Esophagus muscularis mucosa (tissue), 4 donors: ENCODE results near the gene WWOX. TPM values are rescaled to one million over a fixed set of nuclear protein-coding genes. Genes with fewer than 3 reads are reported as not detected.

ENCODE experiments used
- DNase-seq: peaks from one replicate; pipeline ENCODE4 v3.0.0-alpha.2; 2017; ENCODE audit errors: extremely low spot score
- H3K27ac ChIP-seq, 4 donors: fragments of 200-600 bp; sonication (generic); replicated peaks in 1 of 4; 1 replicate in 3 of 4; 2 replicates in 1 of 4; pipeline ENCODE4 v1.5.1; 2016 to 2019; ENCODE audit warnings: mild to moderate bottlenecking in 1 of 4
- H3K27me3 ChIP-seq, 4 donors: fragments of 200-600 bp; sonication (generic); one replicate each; pipeline versions ENCODE4 v1.5.1 to v1.6.0; 2016 to 2019
- H3K36me3 ChIP-seq, 4 donors: fragments of 200-600 bp; sonication (generic); one replicate each; pipeline ENCODE4 v1.5.1; 2016 to 2019
- H3K4me1 ChIP-seq, 4 donors: fragments of 200-600 bp; sonication (generic); one replicate each; pipeline ENCODE4 v1.5.1; 2016 to 2019
- H3K4me3 ChIP-seq, 4 donors: fragments of 200-600 bp; sonication (generic); 1 replicate in 2 of 4; 2 replicates in 2 of 4; pipeline ENCODE4 v1.5.1; 2016 to 2019; ENCODE audit warnings: mild to moderate bottlenecking in 4 of 4, moderate library complexity in 1 of 4
- H3K9me3 ChIP-seq, 4 donors: fragments of 200-600 bp; sonication (generic); 1 replicate in 3 of 4; 2 replicates in 1 of 4; pipeline ENCODE4 v1.5.1; 2016 to 2019
- EP300 ChIP-seq: sonication (generic); formaldehyde crosslinking; IDR thresholded peaks from one replicate; pipeline ENCODE4 v1.6.1; 2017; ENCODE audit warnings: antibody characterized with exemption
- POLR2A ChIP-seq: fragments of 450-650 bp; IDR thresholded peaks from one replicate; pipeline ENCODE4 v1.6.1; 2017; ENCODE audit warnings: antibody characterized with exemption, moderate library complexity, mild to moderate bottlenecking, low read depth
- POLR2AphosphoS5 ChIP-seq, 2 donors: sonication (generic); formaldehyde crosslinking; IDR thresholded peaks; one replicate each; pipeline ENCODE4 v1.6.1; 2017; ENCODE audit warnings: antibody characterized with exemption in 2 of 2
- WGBS: methylation state at CpG from one replicate; pipeline ENCODE4 v1.1.5; 2018; 5-methylcytosine and 5-hydroxymethylcytosine counted together
- intact Hi-C: fragments of 100-400 bp; cut with DNase I; formaldehyde crosslinking; loops from one replicate; pipeline ENCODE4 v1.15.1; 2023
- total RNA-seq, 4 donors: library from RNA; depleted of rRNA; stranded (reverse); fragments of >200 nt; gene quantifications; one replicate each; pipeline versions ENCODE4 v1.1.0 to v1.2.1, GENCODE V29; 2016
- TF ChIP-seq, protein P1 (sequence below), 3 experiments: fragments of 200-600 bp in 2 of 3; fragments of 450-650 bp in 1 of 3; sonication (generic) in 2 of 3; IDR thresholded peaks; one replicate each; pipeline ENCODE4 v1.5.1; 2017 to 2019; ENCODE audit warnings: antibody characterized with exemption in 3 of 3, mild to moderate bottlenecking in 2 of 3, moderate library complexity in 1 of 3

The WWOX gene
- total RNA-seq, 4 donors from 2014 or later: 14.4 to 27.8 (median 15.4) TPM

DNA sequence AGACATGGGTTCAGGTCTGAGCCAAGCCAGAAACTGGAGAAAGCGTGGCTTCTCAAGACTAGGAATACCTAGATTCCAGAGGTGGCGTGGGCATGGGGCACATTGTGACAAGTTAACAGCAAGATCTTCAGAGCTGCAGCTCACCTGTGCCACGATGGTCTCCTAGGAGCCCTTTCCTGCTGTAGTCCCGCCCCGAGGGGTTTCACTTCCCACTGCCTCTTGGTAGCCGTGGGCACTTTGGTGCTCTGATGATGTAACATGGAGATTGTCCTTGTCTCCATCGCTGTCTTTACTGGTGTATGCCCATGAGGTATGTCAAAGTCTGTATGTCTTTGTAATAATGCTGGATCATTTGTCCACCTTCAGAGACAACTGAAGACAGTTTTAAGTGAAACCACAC, 89.7 kb downstream of the WWOX start:
- Histone ChIP-seq H3K36me3 (no peaks in the 10 kb centered on the region), H3K27ac (no peak overlapping the region), H3K9me3 (no peaks in the 10 kb centered on the region), H3K4me1 (peaks cover 0 to 8% (median 6%) of the 10 kb centered on the region in 4 donors), H3K4me3 (no peak overlapping the region), H3K27me3 (no peaks in the 10 kb centered on the region)
- no peak for TF ChIP-seq EP300
- TF ChIP-seq, protein P1, sequence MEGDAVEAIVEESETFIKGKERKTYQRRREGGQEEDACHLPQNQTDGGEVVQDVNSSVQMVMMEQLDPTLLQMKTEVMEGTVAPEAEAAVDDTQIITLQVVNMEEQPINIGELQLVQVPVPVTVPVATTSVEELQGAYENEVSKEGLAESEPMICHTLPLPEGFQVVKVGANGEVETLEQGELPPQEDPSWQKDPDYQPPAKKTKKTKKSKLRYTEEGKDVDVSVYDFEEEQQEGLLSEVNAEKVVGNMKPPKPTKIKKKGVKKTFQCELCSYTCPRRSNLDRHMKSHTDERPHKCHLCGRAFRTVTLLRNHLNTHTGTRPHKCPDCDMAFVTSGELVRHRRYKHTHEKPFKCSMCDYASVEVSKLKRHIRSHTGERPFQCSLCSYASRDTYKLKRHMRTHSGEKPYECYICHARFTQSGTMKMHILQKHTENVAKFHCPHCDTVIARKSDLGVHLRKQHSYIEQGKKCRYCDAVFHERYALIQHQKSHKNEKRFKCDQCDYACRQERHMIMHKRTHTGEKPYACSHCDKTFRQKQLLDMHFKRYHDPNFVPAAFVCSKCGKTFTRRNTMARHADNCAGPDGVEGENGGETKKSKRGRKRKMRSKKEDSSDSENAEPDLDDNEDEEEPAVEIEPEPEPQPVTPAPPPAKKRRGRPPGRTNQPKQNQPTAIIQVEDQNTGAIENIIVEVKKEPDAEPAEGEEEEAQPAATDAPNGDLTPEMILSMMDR (IDR thresholded peaks at IDR 0.05): no peak
- no peak for TF ChIP-seq POLR2A
- no peak for TF ChIP-seq POLR2AphosphoS5 (IDR thresholded peaks at IDR 0.05)
- intact Hi-C loops: no loop called here
- peak; percentile 66 for DNase-seq
- WGBS: 95% methylated on average over 7 of the region's 7 CpGs

DNA sequence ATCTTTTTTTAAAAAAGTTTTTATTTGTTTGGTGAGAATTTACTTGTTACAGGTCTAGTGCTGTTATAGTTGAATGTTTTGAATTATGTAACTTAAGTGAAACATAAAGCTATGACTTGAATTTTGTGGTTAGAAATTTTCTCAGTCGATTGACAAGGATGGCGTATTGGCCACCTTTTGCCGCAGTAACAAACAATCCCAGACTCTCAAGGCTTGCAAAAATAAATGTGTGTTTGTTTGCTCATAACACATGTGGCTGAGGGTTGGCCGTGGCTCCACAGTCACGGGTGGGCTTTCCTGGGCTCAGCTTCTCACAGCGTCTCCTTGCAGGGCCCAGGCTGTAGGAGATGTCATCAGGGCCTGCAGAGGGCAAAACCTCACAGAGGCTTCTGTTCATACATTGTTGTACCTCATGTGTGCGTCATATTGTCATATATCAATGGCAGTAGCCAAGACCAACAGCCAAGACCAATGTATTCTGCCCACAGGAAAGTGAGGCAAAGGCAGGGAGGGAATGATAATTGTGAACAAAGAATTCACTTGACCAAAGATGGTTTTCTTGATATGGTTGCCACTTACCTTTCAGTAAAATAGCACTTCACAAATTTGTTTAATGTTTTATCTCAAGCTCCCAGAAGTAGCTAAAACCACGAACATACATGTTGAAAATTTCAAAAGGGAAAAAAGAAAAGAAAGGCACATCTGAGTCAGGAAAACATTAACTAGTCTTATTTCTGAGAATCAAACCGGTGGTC, 93.5 kb downstream of the WWOX start:
- no peaks in the 10 kb centered on the region for H3K36me3 ChIP-seq
- H3K27me3 ChIP-seq: no peaks in the 10 kb centered on the region
- peak; percentile 45 for DNase-seq
- TF ChIP-seq POLR2AphosphoS5 (IDR thresholded peaks at IDR 0.05) (no peak), POLR2A (no peak), EP300 (no peak)
- TF ChIP-seq, protein P1 (IDR thresholded peaks at IDR 0.05): no peak
- H3K9me3 ChIP-seq: no peaks in the 10 kb centered on the region
- no peak overlapping the region for H3K27ac ChIP-seq
- intact Hi-C loops: no loop called here
- 75% methylated on average over 6 of the region's 9 CpGs for WGBS
- no peaks in the 10 kb centered on the region for H3K4me1 ChIP-seq
- H3K4me3 ChIP-seq: no peak overlapping the region

DNA sequence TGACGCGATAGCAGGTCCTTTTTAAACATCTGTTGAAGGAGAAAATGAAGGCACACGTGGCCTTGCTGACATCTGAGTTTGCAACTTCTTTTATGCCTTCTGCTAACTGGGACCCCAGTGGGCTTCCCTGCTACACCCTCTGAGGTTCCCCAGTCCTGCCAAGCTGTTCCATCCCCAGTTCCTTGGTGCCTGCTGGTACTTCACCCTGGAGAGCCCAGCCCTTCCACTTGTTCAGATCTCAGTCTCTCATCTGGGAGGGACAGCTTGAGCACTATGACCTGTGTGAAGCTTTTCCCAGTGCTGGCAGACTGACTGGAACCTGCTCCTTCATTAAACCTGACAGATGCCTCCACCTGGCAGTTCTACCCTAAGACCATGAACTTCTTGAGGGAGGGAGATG, 95.5 kb downstream of the WWOX start:
- 96% methylated on average over 3 of the region's 3 CpGs for WGBS
- intact Hi-C loops: no loop called here
- DNase-seq: peak; percentile 68
- H3K27ac ChIP-seq: no peak overlapping the region
- H3K4me1 ChIP-seq: peaks cover 0 to under 1% (median 0%) of the 10 kb centered on the region in 4 donors
- no peaks in the 10 kb centered on the region for H3K36me3 ChIP-seq
- no peak overlapping the region for H3K4me3 ChIP-seq
- no peaks in the 10 kb centered on the region for H3K9me3 ChIP-seq
- no peaks in the 10 kb centered on the region for H3K27me3 ChIP-seq
- TF ChIP-seq, protein P1 (IDR thresholded peaks at IDR 0.05): no peak
- TF ChIP-seq POLR2A: no peak

DNA sequence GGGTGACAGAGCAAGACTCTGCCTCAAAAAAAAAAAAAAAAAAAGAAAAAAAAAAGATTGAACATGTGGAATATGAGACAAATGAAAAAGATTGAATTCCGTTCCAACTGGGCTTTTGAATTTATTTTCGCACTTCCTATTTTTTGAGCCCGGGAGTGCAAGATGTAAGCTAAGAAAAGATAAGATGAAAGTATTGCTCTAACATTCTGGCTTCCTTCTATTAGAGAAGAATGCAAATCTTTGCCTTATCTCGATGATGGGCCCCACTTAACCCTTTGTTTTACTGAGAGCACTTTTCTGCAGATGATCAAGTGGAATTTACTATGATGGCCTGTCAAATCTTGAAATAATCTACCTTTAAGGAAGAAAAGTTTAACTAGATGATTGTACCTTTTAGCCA, 96.3 kb downstream of the WWOX start:
- H3K27ac ChIP-seq: no peak overlapping the region
- intact Hi-C loops: no loop called here
- WGBS: 75% methylated on average over 4 of the region's 4 CpGs
- peaks cover 0 to 3% (median 0%) of the 10 kb centered on the region in 4 donors for H3K4me1 ChIP-seq
- no peaks in the 10 kb centered on the region for H3K9me3 ChIP-seq
- peak; percentile 10 for DNase-seq
- no peak for TF ChIP-seq EP300
- TF ChIP-seq POLR2A: no peak
- TF ChIP-seq, protein P1 (IDR thresholded peaks at IDR 0.05): no peak
- TF ChIP-seq POLR2AphosphoS5 (IDR thresholded peaks at IDR 0.05): no peak
- H3K27me3 ChIP-seq: no peaks in the 10 kb centered on the region
- no peaks in the 10 kb centered on the region for H3K36me3 ChIP-seq
- no peak overlapping the region for H3K4me3 ChIP-seq

DNA sequence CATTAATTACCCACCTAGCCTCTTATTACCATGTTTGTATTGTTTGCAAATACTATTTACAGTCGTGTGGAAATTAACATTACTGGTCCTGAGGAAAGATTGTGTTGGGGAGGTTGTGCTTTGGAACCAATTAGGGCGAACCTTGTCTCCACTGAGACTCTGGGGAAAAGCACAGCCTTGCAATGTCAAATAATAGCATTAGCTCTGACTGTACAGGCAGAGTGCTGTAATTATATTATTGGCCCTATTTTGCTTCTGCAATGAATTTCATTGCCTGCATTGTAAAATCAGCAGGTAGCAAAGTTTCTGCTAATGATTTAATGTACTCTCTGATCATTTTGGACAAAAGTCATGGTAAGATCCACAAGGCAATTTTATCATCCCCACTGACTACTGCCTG, 97.0 kb downstream of the WWOX start:
- Histone ChIP-seq H3K36me3 (no peaks in the 10 kb centered on the region), H3K4me3 (no peak overlapping the region), H3K4me1 (peaks cover 0 to 3% (median 0%) of the 10 kb centered on the region in 4 donors), H3K9me3 (no peaks in the 10 kb centered on the region), H3K27me3 (no peaks in the 10 kb centered on the region), H3K27ac (no peak overlapping the region)
- TF ChIP-seq, protein P1 (IDR thresholded peaks at IDR 0.05): no peak
- TF ChIP-seq EP300 (no peak), POLR2A (no peak), POLR2AphosphoS5 (IDR thresholded peaks at IDR 0.05) (no peak)
- intact Hi-C loops: no loop called here
- DNase-seq: peak; percentile 21
- 41% methylated on average over 2 of the region's 2 CpGs for WGBS
